ENCODE data around the gene CCDC97.
"Not testable (repeated sequence)": the region's sequence is repeated elsewhere in the genome, so short reads cannot be mapped to it uniquely, and the experiment has no call there.

The CCDC97 gene

GRCh38 chr19:41356984-41357739 is 47.2 kb downstream of the CCDC97 start:
- Mint-ChIP-seq H3K27me3 (no peaks in the 10 kb centered on the region), H3K4me3 (peak overlapping the region; percentile 43)

GRCh38 chr19:41357746-41358145 is 47.8 kb downstream of the CCDC97 start:
- Mint-ChIP-seq H3K27me3 (no peaks in the 10 kb centered on the region), H3K27ac (ENCODE audit: low read depth) (no peak overlapping the region), H3K9me3 (no peaks in the 10 kb centered on the region), H3K4me1 (peaks cover 49% of the 10 kb centered on the region), H3K4me3 (peak overlapping the region; percentile 43), H3K36me3 (ENCODE audit: insufficient read depth) (peaks cover 33% of the 10 kb centered on the region)
- DNase-seq (ENCODE audit: low spot score in 2 of 2) (no peak), ATAC-seq (replicated peaks; ENCODE audit: extremely low read depth, poor library complexity, severe bottlenecking) (no peak)

More at GRCh38 chr19:41356984-41357739, 47.2 kb downstream of the CCDC97 start:
- Mint-ChIP-seq H3K4me1 (peaks cover 49% of the 10 kb centered on the region), H3K27ac (ENCODE audit: low read depth) (peak overlapping the region; percentile 92), H3K9me3 (no peaks in the 10 kb centered on the region), H3K36me3 (ENCODE audit: insufficient read depth) (peaks cover 39% of the 10 kb centered on the region)
- no peak for DNase-seq (ENCODE audit: low spot score in 2 of 2)
- no peak for ATAC-seq (replicated peaks; ENCODE audit: extremely low read depth, poor library complexity, severe bottlenecking)

GRCh38 chr19:41359741-41360140 is 49.8 kb downstream of the CCDC97 start:
- H3K4me3 Mint-ChIP-seq = no peak overlapping the region
- peaks cover 56% of the 10 kb centered on the region for H3K4me1 Mint-ChIP-seq
- H3K9me3 Mint-ChIP-seq = no peaks in the 10 kb centered on the region
- DNase-seq (ENCODE audit: low spot score in 2 of 2) (no peak), ATAC-seq (replicated peaks; ENCODE audit: extremely low read depth, poor library complexity, severe bottlenecking) (no peak)
- H3K27me3 Mint-ChIP-seq = no peaks in the 10 kb centered on the region
- H3K36me3 Mint-ChIP-seq (ENCODE audit: insufficient read depth) = peaks cover 32% of the 10 kb centered on the region
- H3K27ac Mint-ChIP-seq (ENCODE audit: low read depth) = no peak overlapping the region

GRCh38 chr19:41362143-41362847 is 52.3 kb downstream of the CCDC97 start:
- no peak for ATAC-seq (replicated peaks; ENCODE audit: extremely low read depth, poor library complexity, severe bottlenecking)
- Mint-ChIP-seq H3K9me3 (no peaks in the 10 kb centered on the region), H3K4me3 (peak overlapping the region; percentile 85), H3K27ac (ENCODE audit: low read depth) (no peak overlapping the region), H3K36me3 (ENCODE audit: insufficient read depth) (peaks cover 25% of the 10 kb centered on the region), H3K27me3 (no peaks in the 10 kb centered on the region), H3K4me1 (peaks cover 45% of the 10 kb centered on the region)
- DNase-seq (ENCODE audit: low spot score in 2 of 2) = no peak

- Mint-ChIP-seq H3K27ac (ENCODE audit: low read depth) (peak overlapping the region; percentile 99), H3K4me3 (peak overlapping the region; percentile 85), H3K9me3 (no peaks in the 10 kb centered on the region), H3K4me1 (peaks cover 34% of the 10 kb centered on the region), H3K27me3 (no peaks in the 10 kb centered on the region), H3K36me3 (ENCODE audit: insufficient read depth) (peaks cover 23% of the 10 kb centered on the region)
- ATAC-seq (replicated peaks; ENCODE audit: extremely low read depth, poor library complexity, severe bottlenecking) (no peak), DNase-seq (ENCODE audit: low spot score in 2 of 2) (no peak)
These were observed 53.4 kb downstream of the CCDC97 start for GRCh38 chr19:41363371-41363752.

GRCh38 chr19:41363753-41364523 is 54.0 kb downstream of the CCDC97 start, which contains the start of gene B9D2:
B9D2 (minus strand) TSS chr19:41364149; CDS start chr19:41363519, 630 bp downstream.
- peak; percentile 95 for ATAC-seq (replicated peaks; ENCODE audit: extremely low read depth, poor library complexity, severe bottlenecking)
- H3K9me3 Mint-ChIP-seq = no peaks in the 10 kb centered on the region

GRCh38 chr19:41364524-41365391 is 54.8 kb downstream of the CCDC97 start:
- Mint-ChIP-seq H3K27me3 (no peaks in the 10 kb centered on the region), H3K27ac (ENCODE audit: low read depth) (peak overlapping the region; percentile 99), H3K9me3 (no peaks in the 10 kb centered on the region), H3K4me1 (peaks cover 32% of the 10 kb centered on the region), H3K4me3 (peak overlapping the region; percentile 85), H3K36me3 (ENCODE audit: insufficient read depth) (peaks cover 22% of the 10 kb centered on the region)
- no peak for ATAC-seq (replicated peaks; ENCODE audit: extremely low read depth, poor library complexity, severe bottlenecking)
- DNase-seq (ENCODE audit: low spot score in 2 of 2) = no peak

More at GRCh38 chr19:41363753-41364523, 54.0 kb downstream of the CCDC97 start, which contains the start of gene B9D2:
- Mint-ChIP-seq H3K27ac (ENCODE audit: low read depth) (peak within 1 kb of the TSS; percentile 99), H3K36me3 (ENCODE audit: insufficient read depth) (peaks cover 23% of the 10 kb centered on the region), H3K27me3 (no peaks in the 10 kb centered on the region), H3K4me1 (peaks cover 32% of the 10 kb centered on the region), H3K4me3 (peak within 1 kb of the TSS; percentile 85)
- peak; percentile 96 to 98 for DNase-seq (ENCODE audit: low spot score in 2 of 2)

- no peaks in the 10 kb centered on the region for H3K9me3 Mint-ChIP-seq
- H3K36me3 Mint-ChIP-seq (ENCODE audit: insufficient read depth) = peaks cover 14% of the 10 kb centered on the region
- DNase-seq (ENCODE audit: low spot score in 2 of 2) = no peak
- ATAC-seq (replicated peaks; ENCODE audit: extremely low read depth, poor library complexity, severe bottlenecking) = no peak
- H3K27me3 Mint-ChIP-seq = no peaks in the 10 kb centered on the region
- H3K4me1 Mint-ChIP-seq = peaks cover 28% of the 10 kb centered on the region
- no peak overlapping the region for H3K4me3 Mint-ChIP-seq
- no peak overlapping the region for H3K27ac Mint-ChIP-seq (ENCODE audit: low read depth)
These were observed 56.1 kb downstream of the CCDC97 start for GRCh38 chr19:41366089-41366488.

GRCh38 chr19:41367848-41368301 is 57.9 kb downstream of the CCDC97 start:
- ATAC-seq (replicated peaks; ENCODE audit: extremely low read depth, poor library complexity, severe bottlenecking) = no peak

GRCh38 chr19:41369769-41370168 is 59.8 kb downstream of the CCDC97 start:
- no peak for DNase-seq (ENCODE audit: low spot score in 2 of 2)
- H3K36me3 Mint-ChIP-seq (ENCODE audit: insufficient read depth) = peaks cover 4% of the 10 kb centered on the region

More at GRCh38 chr19:41367848-41368301, 57.9 kb downstream of the CCDC97 start:
- Mint-ChIP-seq H3K9me3 (no peaks in the 10 kb centered on the region), H3K27me3 (no peaks in the 10 kb centered on the region), H3K36me3 (ENCODE audit: insufficient read depth) (peaks cover 12% of the 10 kb centered on the region), H3K27ac (ENCODE audit: low read depth) (no peak overlapping the region), H3K4me3 (no peak overlapping the region), H3K4me1 (peaks cover 28% of the 10 kb centered on the region)
- DNase-seq (ENCODE audit: low spot score in 2 of 2) = no peak

GRCh38 chr19:41371119-41371518 is 61.1 kb downstream of the CCDC97 start:
- H3K4me1 Mint-ChIP-seq = peaks cover 19% of the 10 kb centered on the region
- H3K27me3 Mint-ChIP-seq; H3K4me3 Mint-ChIP-seq; ATAC-seq (replicated peaks; ENCODE audit: extremely low read depth, poor library complexity, severe bottlenecking); H3K36me3 Mint-ChIP-seq (ENCODE audit: insufficient read depth); H3K27ac Mint-ChIP-seq (ENCODE audit: low read depth); H3K9me3 Mint-ChIP-seq; DNase-seq (ENCODE audit: low spot score in 2 of 2): not testable (repeated sequence)

More at GRCh38 chr19:41369769-41370168, 59.8 kb downstream of the CCDC97 start:
- Mint-ChIP-seq H3K27me3 (no peaks in the 10 kb centered on the region), H3K4me1 (peaks cover 17% of the 10 kb centered on the region), H3K4me3 (no peak overlapping the region), H3K27ac (ENCODE audit: low read depth) (no peak overlapping the region), H3K9me3 (no peaks in the 10 kb centered on the region)
- no peak for ATAC-seq (replicated peaks; ENCODE audit: extremely low read depth, poor library complexity, severe bottlenecking)

All from central memory CD8-positive, alpha-beta T cell (primary cell).